ENCODE measurements around the gene PAX8.

DNA sequence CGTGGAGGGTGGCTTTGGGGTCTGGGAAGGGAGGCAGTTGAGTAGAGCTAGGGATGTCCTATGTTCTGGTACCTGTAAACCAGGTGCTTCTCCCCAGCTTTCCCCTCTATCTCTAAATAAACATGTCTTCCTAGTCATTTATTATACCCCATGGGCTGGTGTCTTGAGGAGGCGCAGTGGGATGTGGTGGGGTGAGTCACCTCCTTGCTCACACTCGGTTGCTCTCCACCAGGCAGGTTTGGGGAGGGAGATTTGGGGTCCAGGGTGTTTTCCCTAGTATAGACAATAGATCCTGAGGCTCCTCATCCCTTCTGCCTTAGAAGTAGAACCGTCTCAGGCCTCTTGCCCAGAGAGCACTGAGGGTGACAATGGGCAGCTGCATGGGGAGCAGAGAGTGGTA lies 99.8 kb downstream of the PAX8 start:
- TF ChIP-seq, protein P1, sequence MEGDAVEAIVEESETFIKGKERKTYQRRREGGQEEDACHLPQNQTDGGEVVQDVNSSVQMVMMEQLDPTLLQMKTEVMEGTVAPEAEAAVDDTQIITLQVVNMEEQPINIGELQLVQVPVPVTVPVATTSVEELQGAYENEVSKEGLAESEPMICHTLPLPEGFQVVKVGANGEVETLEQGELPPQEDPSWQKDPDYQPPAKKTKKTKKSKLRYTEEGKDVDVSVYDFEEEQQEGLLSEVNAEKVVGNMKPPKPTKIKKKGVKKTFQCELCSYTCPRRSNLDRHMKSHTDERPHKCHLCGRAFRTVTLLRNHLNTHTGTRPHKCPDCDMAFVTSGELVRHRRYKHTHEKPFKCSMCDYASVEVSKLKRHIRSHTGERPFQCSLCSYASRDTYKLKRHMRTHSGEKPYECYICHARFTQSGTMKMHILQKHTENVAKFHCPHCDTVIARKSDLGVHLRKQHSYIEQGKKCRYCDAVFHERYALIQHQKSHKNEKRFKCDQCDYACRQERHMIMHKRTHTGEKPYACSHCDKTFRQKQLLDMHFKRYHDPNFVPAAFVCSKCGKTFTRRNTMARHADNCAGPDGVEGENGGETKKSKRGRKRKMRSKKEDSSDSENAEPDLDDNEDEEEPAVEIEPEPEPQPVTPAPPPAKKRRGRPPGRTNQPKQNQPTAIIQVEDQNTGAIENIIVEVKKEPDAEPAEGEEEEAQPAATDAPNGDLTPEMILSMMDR (IDR thresholded peaks at IDR 0.05), result no peak
- no peak for TF ChIP-seq POLR2AphosphoS5 (IDR thresholded peaks at IDR 0.05)
- TF ChIP-seq POLR2A (IDR thresholded peaks at IDR 0.05), result no peak
- no peak for TF ChIP-seq EP300 (IDR thresholded peaks at IDR 0.05)
